GM21390 (cell line): ENCODE results near the gene ZNF385C.
A peak's percentile ranks its signal among the peaks of the same experiment; 100 is the strongest.
"Not testable (repeated sequence)": the region's sequence is repeated elsewhere in the genome, so short reads cannot be mapped to it uniquely, and the experiment has no call there.

ENCODE experiments used
- ATAC-seq: cut with Tn5 transposase; IDR thresholded peaks from one replicate; pipeline ENCODE4 v1.9.1; 2021; ENCODE audit not compliant: unreplicated experiment

Gene ZNF385C, protein sequence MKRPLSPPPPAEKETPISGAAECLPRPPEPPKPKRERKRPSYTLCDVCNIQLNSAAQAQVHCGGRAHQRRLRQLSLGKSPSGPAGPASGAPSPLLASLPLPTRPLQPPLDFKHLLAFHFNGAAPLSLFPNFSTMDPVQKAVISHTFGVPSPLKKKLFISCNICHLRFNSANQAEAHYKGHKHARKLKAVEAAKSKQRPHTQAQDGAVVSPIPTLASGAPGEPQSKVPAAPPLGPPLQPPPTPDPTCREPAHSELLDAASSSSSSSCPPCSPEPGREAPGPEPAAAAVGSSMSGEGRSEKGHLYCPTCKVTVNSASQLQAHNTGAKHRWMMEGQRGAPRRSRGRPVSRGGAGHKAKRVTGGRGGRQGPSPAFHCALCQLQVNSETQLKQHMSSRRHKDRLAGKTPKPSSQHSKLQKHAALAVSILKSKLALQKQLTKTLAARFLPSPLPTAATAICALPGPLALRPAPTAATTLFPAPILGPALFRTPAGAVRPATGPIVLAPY

DNA sequence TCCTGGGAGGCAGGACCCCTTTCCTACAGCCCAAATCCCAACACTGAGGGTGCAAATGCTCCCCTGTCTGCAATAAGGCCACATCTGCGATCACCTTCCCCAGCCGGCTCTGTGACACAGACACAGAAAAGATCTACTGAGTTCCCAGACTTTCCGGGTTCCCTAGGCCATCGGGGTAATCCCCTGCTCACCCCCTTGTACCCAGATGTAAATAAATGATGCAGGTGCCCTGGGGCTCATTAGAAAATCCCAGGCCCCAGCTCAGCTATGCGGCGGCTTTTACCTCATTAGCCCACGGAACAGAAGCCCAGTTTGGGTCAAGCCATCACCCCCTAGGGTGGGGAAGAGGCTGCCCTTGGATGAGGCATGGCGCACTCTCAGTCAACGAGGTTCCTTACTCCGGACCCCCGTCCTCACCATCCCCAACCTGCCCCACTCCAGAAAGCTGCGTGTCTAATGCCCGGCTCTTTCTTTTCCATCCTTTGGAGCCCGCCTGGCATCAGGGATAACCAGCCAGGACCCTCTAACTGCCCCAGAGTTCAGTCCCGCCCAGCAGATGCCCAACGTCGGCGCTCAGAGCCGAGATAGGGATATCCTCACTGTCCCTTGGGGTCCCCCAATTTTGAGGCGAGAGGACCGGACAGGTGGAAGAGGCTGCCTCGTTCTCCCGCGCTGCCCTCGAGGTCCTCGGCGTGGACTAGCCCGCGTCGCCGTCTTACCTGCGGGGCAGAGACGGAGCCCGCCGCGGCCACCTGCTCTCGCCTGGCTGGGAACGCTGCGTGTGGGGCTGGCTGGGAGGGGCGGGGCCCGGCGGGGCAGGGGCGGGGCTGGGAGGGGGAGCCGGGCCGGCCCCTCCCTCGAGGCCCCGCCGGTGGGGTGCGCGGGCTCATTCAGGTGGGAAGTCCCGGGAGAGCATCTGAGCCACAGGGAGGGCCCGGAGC, at the start of gene ZNF385C:
Gene ZNF385C (minus strand): TSS at position 783 of the 941 bp plus-strand sequence. CDS start 35,417 bp downstream, outside the sequence.
- no peak for ATAC-seq

DNA sequence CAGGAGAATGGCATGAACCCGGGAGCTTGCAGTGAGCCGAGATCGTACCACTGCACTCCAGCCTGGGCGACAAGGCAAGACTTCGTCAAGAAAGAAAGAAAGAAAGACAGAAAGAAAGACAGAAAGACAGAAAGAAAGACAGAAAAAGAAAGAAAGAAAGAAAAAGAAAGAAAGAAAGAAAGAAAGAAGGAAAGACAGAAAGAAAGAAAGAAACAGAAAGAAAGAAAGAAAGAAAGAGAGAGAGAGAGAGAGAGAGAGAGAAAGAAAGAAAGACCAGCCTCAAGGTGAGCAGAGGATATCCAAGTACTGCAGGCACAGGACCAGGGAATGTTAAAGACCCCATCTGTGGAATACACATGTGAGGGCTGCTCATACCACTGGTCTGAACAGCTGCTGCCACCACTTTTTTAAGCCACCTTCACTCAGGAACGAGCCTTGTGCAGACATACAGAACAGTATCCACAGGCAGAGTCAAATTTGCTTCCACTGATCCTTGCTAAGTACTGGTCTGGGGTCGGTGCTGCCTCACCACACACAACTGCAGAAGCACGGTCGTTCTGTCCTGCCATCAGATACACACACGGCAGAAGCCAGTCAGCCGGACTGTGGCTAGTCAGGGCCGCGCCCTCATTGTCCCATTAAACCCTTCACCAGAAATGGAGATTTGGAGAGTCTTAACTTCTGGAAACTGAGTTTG, 48.8 kb upstream of the ZNF385C start:
- no peak for ATAC-seq

DNA sequence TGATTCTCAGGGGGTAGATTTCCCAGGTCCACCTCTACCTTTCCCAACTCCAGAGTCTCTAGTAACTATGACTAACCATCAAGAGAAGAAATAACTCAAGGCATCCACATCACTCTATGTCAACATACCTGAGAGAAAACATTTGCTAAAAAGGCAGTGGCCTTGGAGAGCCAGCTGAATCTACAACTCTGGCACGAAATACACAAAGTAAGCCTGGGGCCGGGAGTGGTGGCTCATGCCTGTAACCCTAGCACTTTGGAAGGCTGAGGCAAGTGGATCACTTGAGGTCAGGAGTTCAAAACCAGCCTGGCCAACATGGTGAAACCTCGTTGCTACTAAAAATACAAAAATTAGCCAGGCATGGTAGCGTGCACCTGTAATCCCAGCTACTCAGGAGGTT, 44.9 kb upstream of the ZNF385C start:
- not testable (repeated sequence) for ATAC-seq

DNA sequence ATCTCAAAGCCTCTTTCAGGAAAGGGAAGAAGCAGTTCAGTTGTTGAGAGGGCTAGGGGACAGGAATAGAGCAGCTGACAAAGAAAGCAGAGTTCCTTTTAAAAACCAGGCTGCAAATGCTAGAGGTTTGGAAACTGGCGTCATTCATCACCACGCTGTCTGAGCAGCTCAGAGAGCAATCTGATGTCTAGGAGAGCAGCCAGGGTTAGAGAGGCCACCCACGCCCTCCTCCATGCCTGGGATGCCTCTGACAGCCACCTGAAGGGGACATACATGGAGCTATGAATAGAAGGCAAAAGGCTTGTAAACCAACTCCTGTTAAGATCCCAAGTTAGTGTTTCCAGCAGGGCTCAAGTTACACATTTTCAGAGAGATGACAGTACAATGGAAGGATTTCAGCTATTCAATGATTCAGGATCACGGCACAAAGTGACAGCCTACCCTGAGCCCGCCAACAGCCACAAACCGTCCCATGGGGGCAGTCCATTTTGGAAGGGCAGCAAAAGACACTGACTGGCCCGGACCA, 44.2 kb upstream of the ZNF385C start:
- no peak for ATAC-seq

DNA sequence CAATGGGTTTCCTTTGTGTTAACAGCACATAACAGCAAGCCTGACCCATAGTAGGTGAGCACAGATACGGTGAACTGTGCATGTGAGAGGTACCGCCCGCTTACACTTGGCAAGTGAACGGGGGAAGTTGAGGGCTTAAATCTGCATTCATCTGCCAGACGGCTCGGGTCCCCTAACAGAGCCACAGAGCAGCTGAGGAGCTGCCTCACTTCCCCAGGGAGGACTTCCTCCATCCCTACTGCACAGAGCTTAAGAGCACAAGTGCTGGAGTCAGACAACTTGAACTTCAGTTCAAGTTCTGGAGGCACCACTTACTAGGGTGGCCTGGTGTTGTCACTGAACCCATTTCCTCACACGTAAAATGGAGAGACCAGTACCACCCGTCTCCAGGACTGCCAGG, 43.1 kb upstream of the ZNF385C start:
- ATAC-seq, result no peak

DNA sequence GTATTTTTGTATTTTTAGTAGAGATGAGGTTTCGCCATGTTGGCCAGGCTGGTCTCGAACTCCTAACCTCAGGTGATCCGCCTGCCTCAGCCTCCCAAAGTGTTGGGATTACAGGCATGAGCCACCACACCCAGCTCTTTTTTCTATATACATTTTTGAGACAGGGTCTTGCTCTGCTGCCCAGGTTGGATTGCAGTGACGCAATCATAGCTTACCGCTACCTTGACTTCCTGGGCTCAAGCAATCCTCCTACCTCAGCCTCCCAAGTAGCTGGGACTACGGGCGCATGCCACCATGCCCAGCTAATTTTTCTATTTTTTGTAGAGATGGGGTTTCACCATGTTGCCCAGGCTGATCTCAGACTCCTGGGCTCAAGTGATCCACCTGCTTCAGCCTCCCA, 42.4 kb upstream of the ZNF385C start:
- ATAC-seq, result not testable (repeated sequence)

DNA sequence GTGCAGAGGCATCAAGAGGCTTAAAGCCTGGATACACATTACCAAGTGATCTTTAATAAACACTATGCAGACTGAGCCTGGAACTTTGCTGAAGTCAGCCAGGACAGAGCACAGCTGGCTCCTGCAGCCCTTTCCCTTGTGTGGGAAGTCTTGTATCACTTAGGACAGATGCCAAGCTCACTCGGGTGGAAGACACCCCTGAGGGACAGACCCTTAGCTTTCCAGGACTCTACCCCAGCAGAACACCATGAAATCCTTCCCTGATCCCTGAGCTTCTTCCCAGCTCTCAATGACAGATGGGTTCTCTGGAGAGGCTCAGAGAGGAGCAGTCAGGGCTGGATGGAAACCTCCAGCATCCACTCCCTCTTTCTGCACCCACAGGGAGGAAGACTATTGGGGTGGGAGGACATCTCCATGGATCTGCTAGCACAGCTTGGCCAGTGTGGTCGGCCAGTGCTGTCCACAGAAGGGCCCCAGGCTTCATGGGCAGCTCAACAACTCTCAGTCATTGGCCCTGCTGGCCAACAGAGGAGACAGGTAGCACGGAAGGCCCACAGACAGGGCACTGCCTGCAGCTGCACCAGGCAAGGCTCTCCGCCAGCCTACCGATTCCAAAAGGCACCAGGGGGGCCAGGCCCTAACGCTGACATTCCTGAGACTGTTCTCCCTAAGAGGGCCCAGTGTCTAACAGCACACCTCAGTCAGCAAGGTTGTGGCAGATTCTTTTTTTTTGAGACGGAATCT, 40.6 kb upstream of the ZNF385C start:
- no peak for ATAC-seq

DNA sequence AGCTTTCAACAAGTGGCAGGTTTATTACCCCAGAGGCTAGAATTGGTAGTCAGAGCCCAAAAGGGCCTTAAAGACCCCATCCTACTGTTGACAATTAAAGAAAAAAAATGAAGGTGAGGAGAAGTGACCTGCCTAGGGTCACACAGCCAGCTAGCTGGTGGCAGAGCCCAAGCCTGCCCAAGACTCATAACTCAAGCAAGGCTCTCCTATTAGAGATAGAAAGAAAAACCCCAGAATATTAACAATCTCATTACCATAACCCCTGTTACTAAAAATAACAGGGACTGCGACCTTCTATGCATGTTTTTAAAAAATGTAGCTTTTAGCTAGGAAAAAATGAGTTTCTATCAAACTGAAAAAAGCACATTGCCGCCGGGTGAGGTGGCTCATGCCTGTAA, 38.4 kb upstream of the ZNF385C start:
- ATAC-seq, result no peak

DNA sequence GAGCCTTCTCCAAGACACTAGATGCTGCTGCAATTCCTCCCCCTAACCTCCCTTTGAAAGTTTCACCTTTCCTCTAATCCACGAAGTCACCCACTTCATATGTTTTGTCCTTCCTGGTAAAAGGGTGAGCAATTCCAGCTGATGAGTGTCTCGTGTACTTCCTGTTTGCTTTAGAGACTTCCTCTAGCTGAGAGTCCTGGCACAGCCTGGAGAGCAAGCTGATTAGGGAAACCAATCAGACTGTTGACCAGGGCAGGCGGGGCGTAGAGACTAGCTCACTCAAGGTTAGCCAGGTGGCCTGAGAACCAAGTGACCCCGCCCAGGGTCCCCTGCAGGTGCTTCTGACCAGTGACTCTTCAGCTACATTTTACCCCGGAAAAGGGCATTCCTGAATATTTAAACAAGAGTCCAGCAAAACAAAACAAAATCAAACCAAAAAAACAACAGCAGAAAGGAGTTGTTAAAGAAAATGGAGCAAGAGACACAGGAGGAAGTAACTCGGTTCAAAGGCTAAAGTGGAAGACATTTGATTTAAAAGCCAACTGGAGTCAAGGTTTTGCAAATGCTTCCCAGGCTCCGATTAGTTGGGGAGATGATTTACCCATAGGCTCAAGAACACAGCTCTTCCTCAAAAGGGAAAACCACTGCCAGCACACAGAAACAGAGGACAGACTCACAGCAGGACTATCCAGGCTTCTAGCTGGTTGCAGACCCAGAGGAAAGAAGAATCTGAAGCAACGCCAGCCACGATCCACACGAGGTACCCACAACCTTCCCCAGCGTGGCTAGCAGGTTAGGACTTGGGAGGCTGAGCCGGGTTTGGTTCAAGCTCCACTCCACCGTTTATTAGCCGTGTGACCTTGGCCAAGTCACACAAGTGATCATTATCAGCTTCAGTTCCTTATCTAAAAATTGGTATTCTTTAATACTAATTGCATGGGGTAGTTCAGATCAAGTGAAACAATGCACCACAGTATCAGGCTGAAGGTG, 37.7 kb upstream of the ZNF385C start:
- no peak for ATAC-seq

DNA sequence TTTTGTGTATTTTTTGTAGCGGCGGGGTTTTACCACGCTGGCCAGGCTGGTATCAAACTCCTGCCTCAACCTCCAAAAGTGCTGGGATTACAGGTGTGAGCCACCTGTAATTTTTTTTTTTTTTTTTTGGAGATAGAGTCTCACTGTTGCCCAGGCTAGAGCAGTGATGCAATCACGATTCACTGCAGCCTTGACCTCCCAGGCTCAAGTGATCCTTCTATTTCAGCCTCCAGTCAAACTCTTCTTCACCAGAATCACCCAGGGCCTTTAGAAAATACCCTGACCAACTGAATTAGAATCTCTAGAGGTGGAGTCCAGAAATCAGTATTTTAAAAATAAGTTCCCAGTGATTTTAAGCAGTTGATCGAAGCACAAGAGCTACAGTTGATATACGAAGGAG, 36.9 kb upstream of the ZNF385C start:
- no peak for ATAC-seq

DNA sequence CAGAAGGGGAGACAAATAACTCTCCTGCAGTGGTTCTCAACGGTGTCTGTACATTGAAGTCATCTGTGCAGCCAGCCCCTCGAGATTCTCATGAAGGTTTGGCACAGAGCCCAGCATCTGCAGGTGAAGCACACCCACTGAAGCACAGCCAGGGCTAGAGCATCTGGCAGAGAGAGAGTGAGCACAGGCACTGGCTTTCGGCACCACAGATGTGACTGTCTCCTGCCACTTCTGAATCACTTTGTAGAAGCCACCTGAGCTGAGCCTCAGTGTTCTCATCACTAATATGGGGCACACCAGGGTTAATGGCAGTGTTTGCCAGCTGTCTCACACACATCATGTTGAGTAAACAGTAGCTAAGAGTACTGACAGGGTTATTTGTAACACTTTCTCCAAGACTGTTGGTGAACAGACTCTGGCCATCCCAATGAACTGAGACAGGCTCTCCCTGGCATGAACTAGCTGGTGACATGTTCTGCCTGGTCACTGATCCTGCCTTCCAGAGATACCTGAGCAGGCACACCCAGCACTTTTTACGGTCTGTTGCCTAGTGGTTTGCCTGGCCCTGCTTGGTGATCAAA, 35.3 kb upstream of the ZNF385C start:
- peak; percentile 61 for ATAC-seq

DNA sequence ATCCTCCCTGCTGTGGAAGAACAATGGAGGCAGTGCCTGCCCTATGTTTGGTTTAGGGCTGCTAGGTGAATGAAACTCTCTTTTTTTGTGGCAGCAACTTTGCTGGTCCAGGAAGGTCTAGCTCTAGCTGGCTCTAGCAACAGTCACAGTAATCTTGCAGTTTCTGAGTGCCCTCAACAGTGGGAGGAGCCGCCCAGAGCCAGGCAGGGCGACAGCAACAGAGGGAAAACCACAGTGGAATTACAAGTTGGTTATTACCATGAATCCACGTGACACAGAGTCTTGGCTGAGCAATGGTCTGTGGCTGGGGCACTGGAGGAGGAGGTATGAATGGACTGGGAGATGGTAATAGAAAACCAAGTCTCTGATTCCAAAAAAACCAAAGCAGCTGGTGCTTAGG, 34.7 kb upstream of the ZNF385C start:
- peak; percentile 42 for ATAC-seq

DNA sequence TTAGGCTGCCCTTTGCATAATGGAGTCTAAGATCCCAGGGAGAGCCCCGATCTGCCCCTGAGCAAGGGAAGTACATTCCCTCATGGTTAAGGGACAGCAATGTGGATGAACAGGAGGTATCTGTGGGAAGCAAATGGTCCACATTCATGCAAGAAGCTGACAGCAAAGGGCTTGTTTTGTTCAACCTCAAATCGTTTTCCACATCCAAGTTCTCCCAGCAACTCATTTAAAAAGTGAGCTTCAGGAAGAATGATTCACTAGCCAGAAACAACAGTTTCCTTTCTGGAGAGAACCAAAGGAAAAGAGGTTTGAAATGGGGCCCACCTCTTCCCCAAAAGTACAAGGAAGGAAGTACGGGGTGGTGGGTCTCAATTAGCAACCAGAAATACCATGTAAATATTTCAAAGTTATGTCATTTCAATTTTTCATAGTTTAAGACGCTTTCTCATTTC, 33.7 kb upstream of the ZNF385C start:
- no peak for ATAC-seq

DNA sequence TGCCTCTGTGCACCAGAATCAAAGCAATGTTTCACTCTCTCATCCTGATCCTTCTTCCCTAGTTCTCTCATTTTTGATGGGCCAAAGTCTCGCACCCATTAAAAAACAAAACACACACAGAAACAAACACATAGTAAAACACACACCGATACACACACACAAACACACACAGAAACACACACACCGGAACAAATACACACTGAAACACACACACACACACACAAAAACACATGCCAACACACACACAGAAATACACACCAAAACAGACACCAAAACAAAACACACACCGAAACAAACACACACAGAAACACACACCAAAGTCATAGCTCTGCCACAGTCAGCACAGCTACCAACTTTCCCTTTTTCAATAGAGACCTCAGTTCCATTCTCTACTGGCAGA, 33.0 kb upstream of the ZNF385C start:
- no peak for ATAC-seq

DNA sequence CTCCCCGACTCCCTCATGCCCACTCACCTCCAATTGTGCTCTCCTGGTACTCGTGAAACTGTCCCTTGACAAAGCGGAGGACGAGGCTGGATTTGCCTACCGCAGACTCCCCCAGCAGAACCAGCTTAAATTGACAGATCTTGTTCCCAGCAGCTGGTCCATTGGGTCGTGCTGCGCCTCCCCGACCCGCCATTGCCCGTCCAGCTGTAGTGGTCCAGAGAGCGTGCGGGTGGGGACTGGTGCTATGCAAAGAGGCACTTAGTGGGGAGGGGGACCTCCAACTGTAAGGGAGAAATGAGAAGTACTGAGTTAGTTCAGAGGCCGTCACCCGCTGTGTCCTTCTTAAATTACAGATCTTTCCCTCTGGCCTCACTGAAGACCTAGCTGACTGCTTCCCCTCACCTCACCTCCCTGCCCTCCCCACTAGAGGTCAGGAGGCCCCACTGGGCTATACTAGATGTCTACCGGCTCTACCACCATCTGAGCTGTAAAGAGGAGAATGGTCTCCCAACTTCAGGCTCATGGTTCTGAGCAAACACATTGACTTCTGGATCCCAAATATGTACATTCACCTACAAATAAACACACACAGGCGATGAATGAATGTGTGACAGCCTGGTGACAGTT, 32.1 kb upstream of the ZNF385C start:
- no peak for ATAC-seq

DNA sequence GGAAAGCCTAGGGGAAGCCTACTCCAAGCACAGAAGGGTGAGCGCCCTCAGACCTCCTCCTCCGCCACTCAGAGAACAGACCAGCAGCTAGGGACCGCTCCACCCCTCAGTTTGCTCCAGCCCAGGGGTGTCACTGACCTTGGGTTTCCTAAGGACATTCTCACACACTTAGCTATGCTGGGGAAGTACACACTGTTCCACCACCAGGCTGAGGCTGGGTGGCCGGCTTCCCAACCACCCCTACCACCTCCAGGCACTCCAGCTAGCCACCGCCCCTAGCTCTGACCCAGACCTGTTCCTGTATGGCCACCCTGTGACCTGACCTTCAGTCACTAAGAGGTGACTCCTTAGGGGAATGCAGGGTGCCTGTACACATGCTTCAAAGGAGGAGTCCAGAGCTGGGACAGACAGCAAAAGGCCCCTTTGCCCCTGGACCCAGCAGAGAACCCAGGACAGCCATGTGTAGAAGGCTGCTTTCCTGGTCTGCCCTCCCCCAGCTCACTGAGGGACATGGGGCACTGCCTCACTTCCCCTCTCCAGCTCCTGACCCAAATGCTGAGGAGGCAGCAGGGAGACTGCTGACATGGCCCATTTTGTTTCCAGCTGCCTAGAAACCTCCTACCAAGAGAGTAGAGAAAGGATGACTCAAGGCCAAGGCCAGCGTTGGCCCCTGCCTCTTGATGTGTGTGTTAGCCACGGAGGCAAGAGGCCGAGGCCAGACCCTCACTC, 31.0 kb upstream of the ZNF385C start:
- ATAC-seq, result no peak

DNA sequence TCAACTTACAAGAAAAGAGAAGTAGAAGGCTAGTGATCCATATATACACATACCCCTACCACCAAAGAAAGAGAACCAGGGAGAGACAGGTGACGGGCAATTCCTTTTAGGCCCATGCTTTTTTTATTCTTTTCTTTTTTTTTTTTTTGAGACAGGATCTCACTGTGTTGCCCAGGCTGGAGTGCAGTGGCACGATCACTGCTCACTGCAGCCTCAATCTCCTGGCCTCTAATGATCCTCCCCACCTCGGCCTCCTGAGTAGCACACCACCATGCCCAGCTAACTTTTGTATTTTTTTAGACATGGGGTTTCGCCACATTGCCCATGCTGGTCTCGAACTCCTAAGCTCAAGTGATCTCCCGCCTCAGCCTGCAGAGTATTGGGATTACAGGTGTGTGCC, 29.1 kb upstream of the ZNF385C start:
- no peak for ATAC-seq
